K562 (cell line): Measurements from ENCODE around the gene KCP. TPM values are rescaled to one million over a fixed set of nuclear protein-coding genes. Genes with fewer than 3 reads are reported as not detected.

Experiments
- ATAC-seq: fragments of 200-7000 bp; cut with Tn5 transposase; 3 replicates; pipeline ENCODE4 v1.9.1; 2020; ENCODE audit warnings: moderate library complexity
- BruUV-seq: library from RNA; stranded (reverse); fragments of 400-500 nt; replicated peaks from 2 replicates; lab custom pipeline; 2021; lab: Mats Ljungman, UMichigan
- CTCF ChIA-PET: fragments of 300-600 bp; formaldehyde crosslinking; extraction: SDS; loops from one replicate; lab custom pipeline; 2021; ENCODE audit warnings: low intra/inter-chr PET ratio; lab: Yijun Ruan, JAX
- POLR2A ChIA-PET: fragments of 300-600, 350-650 bp; sonication (Branson Sonifier 250); formaldehyde crosslinking; extraction: SDS; loops from one replicate; lab custom pipeline; 2021; ENCODE audit warnings: antibody characterized with exemption, inconsistent platforms; lab: Yijun Ruan, JAX
- DNase-seq, 4 experiments: peaks; one replicate each; pipeline versions ENCODE4 v3.0.0 to v3.0.0-alpha.2; 2011 to 2018; ENCODE audit warnings: low spot score in 3 of 4, mixed read lengths in 3 of 4; ENCODE audit errors: extremely low read depth in 1 of 4
- FAIRE-seq: peaks from 2 replicates; lab custom pipeline; 2011; peaks lifted over from hg19 to GRCh38; lab: Jason Lieb, UNC
- H2AFZ ChIP-seq: 2 replicates; pipeline ENCODE4 v1.6.0; 2011; ENCODE audit warnings: low read depth, low read length, control low read depth, inconsistent platforms
- H3K27ac ChIP-seq: fragments of 200-600 bp; 3 replicates; pipeline ENCODE4 v1.8.0; 2011; ENCODE audit warnings: low read depth, mild to moderate bottlenecking, control low read depth, inconsistent platforms, low read length, moderate library complexity, mixed read lengths; ENCODE audit errors: extremely low read depth
- H3K27me3 ChIP-seq, 2 experiments: fragments of 300-600 bp in 1 of 2; 2 replicates in 1 of 2; 3 replicates in 1 of 2; pipeline versions ENCODE4 v1.6.0 to v1.8.0; 2011; ENCODE audit warnings: inconsistent platforms in 2 of 2, low read length in 2 of 2, mild to moderate bottlenecking in 1 of 2, mixed read lengths in 1 of 2, moderate library complexity in 1 of 2; ENCODE audit not compliant: control insufficient read depth in 2 of 2, insufficient read depth in 2 of 2
- H3K36me3 ChIP-seq: fragments of 300-600 bp; 3 replicates; pipeline ENCODE4 v1.8.0; 2011; ENCODE audit warnings: mild to moderate bottlenecking, low read length, inconsistent platforms; ENCODE audit not compliant: control insufficient read depth, insufficient read depth
- H3K4me1 ChIP-seq, 2 experiments: fragments of 200-600 bp in 1 of 2; replicated peaks in 1 of 2; 2 replicates in 1 of 2; 3 replicates in 1 of 2; pipeline versions ENCODE4 v1.5.1 to v1.8.0; 2011; ENCODE audit warnings: inconsistent platforms in 2 of 2, low read length in 2 of 2, mild to moderate bottlenecking in 1 of 2, mixed read lengths in 1 of 2, moderate library complexity in 1 of 2; ENCODE audit not compliant: control insufficient read depth in 2 of 2, insufficient read depth in 2 of 2
- H3K4me2 ChIP-seq: 2 replicates; pipeline ENCODE4 v1.6.1; 2011; ENCODE audit warnings: low read length, control low read depth, inconsistent platforms, mixed read lengths; ENCODE audit not compliant: insufficient read depth
- H3K4me3 ChIP-seq: fragments of 200-600 bp; sonication (generic), shearing (Covaris generic); 2 replicates; pipeline ENCODE4 v1.5.1; 2016; ENCODE audit warnings: control low read depth, inconsistent platforms
- H3K79me2 ChIP-seq: fragments of 200-600 bp; 3 replicates; pipeline ENCODE4 v1.8.0; 2011; ENCODE audit warnings: low read length, inconsistent platforms; ENCODE audit not compliant: control insufficient read depth, insufficient read depth
- H3K9ac ChIP-seq, 2 experiments: 2 replicates each; pipeline versions ENCODE4 v1.6.0 to v1.6.1; 2011; ENCODE audit warnings: low read depth in 2 of 2, low read length in 2 of 2, control low read depth in 1 of 2, inconsistent platforms in 1 of 2, mild to moderate bottlenecking in 1 of 2, mixed read lengths in 1 of 2; ENCODE audit not compliant: insufficient read depth in 1 of 2
- H3K9me1 ChIP-seq: one replicate; pipeline ENCODE4 v1.6.0; 2011; ENCODE audit warnings: inconsistent platforms, mild to moderate bottlenecking, low read length, moderate library complexity; ENCODE audit not compliant: control insufficient read depth, insufficient read depth
- H3K9me3 ChIP-seq: replicated peaks from 2 replicates; pipeline ENCODE4 v1.5.1; 2011; ENCODE audit warnings: low read depth, low read length, inconsistent platforms; ENCODE audit not compliant: control insufficient read depth, insufficient read depth
- H4K20me1 ChIP-seq: replicated peaks from 2 replicates; pipeline ENCODE4 v1.6.1; 2011; ENCODE audit warnings: low read length, inconsistent platforms, mixed read lengths; ENCODE audit not compliant: control insufficient read depth, insufficient read depth
- CAMTA2 ChIP-seq: fragments of 250-450 bp; sonication (Bioruptor Pico); conservative IDR thresholded peaks from 2 replicates; pipeline ENCODE4 v1.5.1; 2022
- CREB3L1 ChIP-seq: fragments of 450-650 bp; IDR thresholded peaks from 2 replicates; pipeline ENCODE4 v1.6.1; 2014; ENCODE audit warnings: low read depth, mild to moderate bottlenecking, moderate library complexity, borderline replicate concordance
- FOXJ2 ChIP-seq: fragments of 200-800 bp; sonication (Bioruptor generic); IDR thresholded peaks from 2 replicates; pipeline ENCODE4 v1.6.1; 2016; ENCODE audit warnings: missing genetic modification characterization, missing compliant biosample characterization
- KDM5B ChIP-seq: fragments of 200-600 bp; sonication (generic); IDR thresholded peaks from 2 replicates; pipeline ENCODE4 v1.6.1; 2012; ENCODE audit warnings: low read depth, mild to moderate bottlenecking, moderate library complexity, low read length, control low read depth, inconsistent platforms; ENCODE audit not compliant: insufficient replicate concordance
- NFIC ChIP-seq: fragments of 450-650 bp; IDR thresholded peaks from 2 replicates; pipeline ENCODE4 v1.6.1; 2017; ENCODE audit warnings: mild to moderate bottlenecking, inconsistent platforms
- PPARD ChIP-seq: fragments of 250-450 bp; sonication (Bioruptor Pico); IDR thresholded peaks from 2 replicates; pipeline ENCODE4 v1.8.0; 2022; ENCODE audit warnings: inconsistent platforms, mild to moderate bottlenecking, moderate library complexity
- ZNF280B ChIP-seq: fragments of 250-450 bp; sonication (Bioruptor Pico); IDR thresholded peaks from 2 replicates; pipeline ENCODE4 v1.5.1; 2021; ENCODE audit warnings: mild to moderate bottlenecking
- ZNF586 ChIP-seq: fragments of 450-650 bp; formaldehyde crosslinking; conservative IDR thresholded peaks from 2 replicates; pipeline ENCODE4 v1.4.0; 2020; ENCODE audit warnings: mild to moderate bottlenecking, moderate library complexity
- ZSCAN29 ChIP-seq: fragments of 450-650 bp; IDR thresholded peaks from 2 replicates; pipeline ENCODE4 v1.6.1; 2017
- WGBS: fragments of 100-300 bp; shearing (Covaris generic); methylation state at CpG from one replicate; pipeline ENCODE4 v1.1.6; 2016; ENCODE audit warnings: low coverage, mixed read lengths; ENCODE audit not compliant: insufficient coverage; ENCODE audit errors: missing lambda C conversion rate; 5-methylcytosine and 5-hydroxymethylcytosine counted together
- in situ Hi-C: fragments of 300-500 bp; cut with MboI; formaldehyde crosslinking; loops from 4 replicates; pipeline ENCODE4 v1.15.0; 2018; ENCODE audit warnings: inconsistent platforms, mixed read lengths
- intact Hi-C: fragments of 100-400 bp; cut with micrococcal nuclease; formaldehyde crosslinking; loops from 2 replicates; pipeline ENCODE4 v1.14.2; 2022
- polyA plus RNA-seq, 8 experiments: library from polyadenylated mRNA; depleted of rRNA in 4 of 8; stranded (reverse) in 5 of 8; unstranded in 3 of 8; fragments of >200 nt; fragmentation: Nextera tagmentation in 2 of 8; fragmentation: Illumina TruSeq in 1 of 8; extraction: Ambion mirVana in 2 of 8; extraction: Trizol in 1 of 8; gene quantifications; 2 replicates each; pipeline versions ENCODE4 v1.2.1 to v1.2.3, GENCODE V29; 2011 to 2014; ENCODE audit warnings: inconsistent platforms in 1 of 8, missing spikeins in 1 of 8
- total RNA-seq, 7 experiments: library from RNA; depleted of rRNA in 6 of 7; stranded (reverse); fragments of >200 nt in 6 of 7; fragmentation: Illumina TruSeq in 2 of 7; extraction: Trizol in 2 of 7; gene quantifications; 2 replicates each; pipeline versions ENCODE4 v1.2.1 to v1.2.3, GENCODE V29; 2011 to 2021; ENCODE audit warnings: low replicate concordance in 1 of 7
- TF ChIP-seq, protein P1 (sequence below), 2 experiments: IDR thresholded peaks; 2 replicates each; pipeline ENCODE4 v1.6.1; 2011; ENCODE audit warnings: borderline replicate concordance in 1 of 2, control low read depth in 1 of 2, low read depth in 1 of 2, low read length in 1 of 2, mild to moderate bottlenecking in 1 of 2, mixed read lengths in 1 of 2, moderate library complexity in 1 of 2; ENCODE audit not compliant: insufficient read depth in 1 of 2, insufficient read length in 1 of 2, poor library complexity in 1 of 2, severe bottlenecking in 1 of 2; ENCODE audit errors: extremely low read depth in 1 of 2

KCP gene
- total and polyA plus RNA-seq, 9 of the 15 experiments (the other 6 are each of a cell fraction or from before 2014, with no cell fraction given) = 0.06 to 0.17 (median 0.12) TPM; not detected in 3

- Histone ChIP-seq H3K4me3 (no peak overlapping the region), H3K9ac (peak overlapping the region in 1 of 2 experiments; percentile 95; a peak in 2 of 4 replicates), H3K4me2 (no peak overlapping the region), H3K27me3 (no peaks in the 10 kb centered on the region), H3K9me1 (no peaks in the 10 kb centered on the region), H2AFZ (no peak overlapping the region), H3K9me3 (no peaks in the 10 kb centered on the region), H3K4me1 (peaks cover 24 to 73% of the 10 kb centered on the region in 2 experiments), H4K20me1 (0 out of 2 replicates have a peak, but pooled peaks cover 4% of the 10 kb centered on the region), H3K27ac (no peak overlapping the region), H3K36me3 (peaks cover 61% of the 10 kb centered on the region; the same call in 2 of the 3 replicates), H3K79me2 (peaks cover 50% of the 10 kb centered on the region)
- in situ Hi-C loops (no loop called here), intact Hi-C loops (loop anchor here (2.0 kb wide), 2 partner anchors 41 to 51 kb away; no protein-coding TSS in a partner anchor)
- 57% methylated on average over 3 of the region's 4 CpGs for WGBS
- ATAC-seq = no peak
- CTCF ChIA-PET = no interaction called here
- TF ChIP-seq, protein P1, sequence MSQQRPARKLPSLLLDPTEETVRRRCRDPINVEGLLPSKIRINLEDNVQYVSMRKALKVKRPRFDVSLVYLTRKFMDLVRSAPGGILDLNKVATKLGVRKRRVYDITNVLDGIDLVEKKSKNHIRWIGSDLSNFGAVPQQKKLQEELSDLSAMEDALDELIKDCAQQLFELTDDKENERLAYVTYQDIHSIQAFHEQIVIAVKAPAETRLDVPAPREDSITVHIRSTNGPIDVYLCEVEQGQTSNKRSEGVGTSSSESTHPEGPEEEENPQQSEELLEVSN (IDR thresholded peaks at IDR 0.05; ENCODE audit: borderline replicate concordance in 1 of 2, extremely low read depth in 1 of 2, insufficient read depth in 1 of 2, insufficient read length in 1 of 2, low read depth in 1 of 2, low read length in 1 of 2, poor library complexity in 1 of 2, severe bottlenecking in 1 of 2) = no peak
- TF ChIP-seq ZNF586 (CRISPR knock-in tag) (no peak), CAMTA2 (no peak), ZSCAN29 (no peak), PPARD (CRISPR knock-in tag) (no peak), CREB3L1 (no peak), ZNF280B (CRISPR knock-in tag) (no peak), KDM5B (peak; percentile 1), FOXJ2 (tag) (peak; percentile 84), NFIC (no peak)
- no peak for DNase-seq
- BruUV-seq = no TSS peak
- no peak for FAIRE-seq
- POLR2A ChIA-PET = interaction anchor here (0.8 to 4.3 kb wide), 9 partner anchors 8 to 102 kb away, joined by 3 to 39 read pairs (median 5); partner anchors contain the start of gene CALU
Measured at GRCh38 chr7:128833946-128834325, 76.6 kb downstream of the KCP start.
